ENCODE measurements around the gene CNNM1.

The CNNM1 gene

DNA sequence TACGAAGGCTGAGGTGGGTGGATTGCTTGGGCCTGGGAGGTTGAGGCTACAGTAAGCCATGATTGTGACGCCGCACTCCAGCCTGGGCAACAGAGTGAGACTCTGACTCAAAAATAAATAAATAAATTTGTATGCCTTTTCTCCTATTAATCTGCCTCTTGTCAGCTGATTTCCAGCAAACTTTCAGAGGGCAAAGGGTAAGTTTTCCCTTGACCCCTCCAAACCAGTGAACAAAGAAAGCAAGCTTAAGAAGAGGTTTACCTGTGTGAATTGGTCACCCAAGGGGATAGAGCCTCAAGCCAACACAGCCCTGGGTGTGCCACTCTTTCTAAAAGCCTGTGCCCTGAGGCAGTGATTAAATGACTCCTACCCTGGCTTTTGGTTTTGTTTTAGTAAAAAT is 70.5 kb downstream of the CNNM1 start:
- no peak overlapping the region for H4K8ac ChIP-seq (ENCODE audit: low read length)
- H2BK5ac ChIP-seq (ENCODE audit: low read depth, low read length, poor library complexity, severe bottlenecking): no peak overlapping the region
- H3K4me3 ChIP-seq (ENCODE audit: insufficient read depth in 1 of 2, low read depth in 1 of 2, low read length in 2 of 2): no peak overlapping the region
- 100% methylated on average over 1 of the region's 3 CpGs for WGBS
- DNase-seq: no peak
- H3K14ac ChIP-seq (ENCODE audit: low read length in 2 of 2): no peak overlapping the region
- H2BK120ac ChIP-seq (ENCODE audit: low read depth, low read length): no peak overlapping the region
- no peak overlapping the region for H3K27ac ChIP-seq (ENCODE audit: low read length, poor library complexity, severe bottlenecking)
- no peak overlapping the region for H3K4me2 ChIP-seq (ENCODE audit: low read length, poor library complexity, severe bottlenecking)
- H3K4ac ChIP-seq (ENCODE audit: low read depth in 1 of 2, low read length in 2 of 2): no peak overlapping the region
- no peak overlapping the region for H2BK15ac ChIP-seq (ENCODE audit: low read depth, poor library complexity, severe bottlenecking)
- H3K23ac ChIP-seq (ENCODE audit: low read length in 2 of 2): no peak overlapping the region
- H4K91ac ChIP-seq (ENCODE audit: low read length): no peak overlapping the region
- peaks cover 16% of the 10 kb centered on the region for H3K79me1 ChIP-seq (replicated peaks; ENCODE audit: low read length, poor library complexity, severe bottlenecking)
- peak overlapping the region in 1 of 2 experiments; percentile 9 for H2BK12ac ChIP-seq (ENCODE audit: low read length in 2 of 2)
- peaks cover 39 to 51% of the 10 kb centered on the region in 2 experiments for H3K36me3 ChIP-seq (ENCODE audit: control insufficient read depth in 1 of 2, insufficient read depth in 2 of 2, low read depth in 1 of 2, low read length in 2 of 2)
- no peak overlapping the region for H2AK5ac ChIP-seq (ENCODE audit: low read length, severe bottlenecking)
- no peaks in the 10 kb centered on the region for H3K27me3 ChIP-seq (ENCODE audit: control insufficient read depth in 1 of 2, insufficient read depth in 1 of 2, low read length in 2 of 2)
- H3K9me3 ChIP-seq (ENCODE audit: control insufficient read depth, low read length): no peaks in the 10 kb centered on the region
- H3K4me1 ChIP-seq (ENCODE audit: control insufficient read depth, insufficient read depth, low read depth, low read length): peaks cover 6% of the 10 kb centered on the region
- H3K9ac ChIP-seq (ENCODE audit: low read length): no peak overlapping the region
- no peak overlapping the region for H3K18ac ChIP-seq (ENCODE audit: low read depth in 1 of 2, low read length in 2 of 2)
- no peak overlapping the region for H2AFZ ChIP-seq (ENCODE audit: low read depth, low read length)

DNA sequence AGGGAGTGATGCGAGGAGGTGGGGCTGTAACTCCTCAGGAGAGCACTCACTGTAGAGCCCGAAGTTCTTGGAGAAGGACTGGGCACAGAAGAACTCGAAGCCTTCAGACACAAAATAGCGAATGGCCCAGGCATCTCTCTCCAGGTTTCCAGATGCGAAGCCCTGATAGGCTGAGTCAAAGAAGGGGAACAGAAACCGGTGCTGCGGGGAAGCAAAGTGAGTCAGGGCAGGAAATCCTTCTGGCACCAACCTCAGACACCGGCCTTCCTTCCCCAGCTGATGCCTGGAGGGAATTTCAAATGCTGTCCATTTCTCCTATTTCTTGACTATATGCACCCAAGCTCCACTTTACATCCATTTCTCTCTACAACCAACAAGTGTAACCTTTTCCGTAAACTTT is 74.5 kb downstream of the CNNM1 start:
- Histone ChIP-seq H2AK5ac (ENCODE audit: low read length, severe bottlenecking) (no peak overlapping the region), H2BK120ac (ENCODE audit: low read depth, low read length) (no peak overlapping the region), H3K27me3 (ENCODE audit: control insufficient read depth in 1 of 2, insufficient read depth in 1 of 2, low read length in 2 of 2) (no peaks in the 10 kb centered on the region), H3K27ac (ENCODE audit: low read length, poor library complexity, severe bottlenecking) (no peak overlapping the region), H3K36me3 (ENCODE audit: control insufficient read depth in 1 of 2, insufficient read depth in 2 of 2, low read depth in 1 of 2, low read length in 2 of 2) (peaks cover 44 to 52% of the 10 kb centered on the region in 2 experiments), H3K14ac (ENCODE audit: low read length in 2 of 2) (no peak overlapping the region), H3K79me1 (replicated peaks; ENCODE audit: low read length, poor library complexity, severe bottlenecking) (peaks cover 25% of the 10 kb centered on the region), H3K4me3 (ENCODE audit: insufficient read depth in 1 of 2, low read depth in 1 of 2, low read length in 2 of 2) (no peak overlapping the region), H4K91ac (ENCODE audit: low read length) (no peak overlapping the region), H3K23ac (ENCODE audit: low read length in 2 of 2) (no peak overlapping the region), H2BK5ac (ENCODE audit: low read depth, low read length, poor library complexity, severe bottlenecking) (no peak overlapping the region), H3K9me3 (ENCODE audit: control insufficient read depth, low read length) (no peaks in the 10 kb centered on the region), H3K18ac (ENCODE audit: low read depth in 1 of 2, low read length in 2 of 2) (no peak overlapping the region), H3K4ac (ENCODE audit: low read depth in 1 of 2, low read length in 2 of 2) (no peak overlapping the region), H2BK12ac (ENCODE audit: low read length in 2 of 2) (no peak overlapping the region), H3K4me2 (ENCODE audit: low read length, poor library complexity, severe bottlenecking) (no peak overlapping the region), H3K4me1 (ENCODE audit: control insufficient read depth, insufficient read depth, low read depth, low read length) (peaks cover 3% of the 10 kb centered on the region), H2BK15ac (ENCODE audit: low read depth, poor library complexity, severe bottlenecking) (no peak overlapping the region), H4K8ac (ENCODE audit: low read length) (no peak overlapping the region), H3K9ac (ENCODE audit: low read length) (no peak overlapping the region), H2AFZ (ENCODE audit: low read depth, low read length) (no peak overlapping the region)
- 92% methylated on average over 9 of the region's 9 CpGs for WGBS
- no peak for DNase-seq

DNA sequence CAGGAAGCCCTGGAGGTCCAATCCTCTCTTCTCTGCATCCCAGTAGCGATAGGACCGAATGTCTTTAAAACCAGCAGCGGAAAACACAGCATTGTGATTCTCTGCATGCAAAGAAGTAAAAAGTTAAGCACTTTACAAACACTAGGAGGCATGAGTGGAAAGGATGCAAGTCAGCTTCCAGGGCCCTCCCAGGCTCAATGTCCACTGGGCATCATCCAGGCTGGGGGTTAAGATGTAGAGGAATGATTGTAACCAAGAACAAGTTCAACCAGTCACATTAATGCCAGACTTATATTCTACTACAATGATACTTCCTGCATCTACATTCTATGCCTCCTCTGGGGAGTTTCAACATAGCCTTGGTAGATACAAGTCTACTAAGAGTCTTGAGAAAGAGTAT is 77.0 kb downstream of the CNNM1 start:
- DNase-seq: no peak
- Histone ChIP-seq H2AFZ (ENCODE audit: low read depth, low read length) (no peak overlapping the region), H2BK15ac (ENCODE audit: low read depth, poor library complexity, severe bottlenecking) (no peak overlapping the region), H3K79me1 (replicated peaks; ENCODE audit: low read length, poor library complexity, severe bottlenecking) (peaks cover 27% of the 10 kb centered on the region), H4K8ac (ENCODE audit: low read length) (no peak overlapping the region), H3K36me3 (ENCODE audit: control insufficient read depth in 1 of 2, insufficient read depth in 2 of 2, low read depth in 1 of 2, low read length in 2 of 2) (peaks cover 37 to 45% of the 10 kb centered on the region in 2 experiments), H3K18ac (ENCODE audit: low read depth in 1 of 2, low read length in 2 of 2) (no peak overlapping the region), H3K27me3 (ENCODE audit: control insufficient read depth in 1 of 2, insufficient read depth in 1 of 2, low read length in 2 of 2) (no peaks in the 10 kb centered on the region), H3K14ac (ENCODE audit: low read length in 2 of 2) (no peak overlapping the region), H3K27ac (ENCODE audit: low read length, poor library complexity, severe bottlenecking) (no peak overlapping the region), H3K23ac (ENCODE audit: low read length in 2 of 2) (no peak overlapping the region), H2AK5ac (ENCODE audit: low read length, severe bottlenecking) (no peak overlapping the region), H3K9ac (ENCODE audit: low read length) (no peak overlapping the region), H4K91ac (ENCODE audit: low read length) (no peak overlapping the region), H2BK12ac (ENCODE audit: low read length in 2 of 2) (no peak overlapping the region), H3K4ac (ENCODE audit: low read depth in 1 of 2, low read length in 2 of 2) (no peak overlapping the region), H2BK120ac (ENCODE audit: low read depth, low read length) (no peak overlapping the region), H3K9me3 (ENCODE audit: control insufficient read depth, low read length) (no peaks in the 10 kb centered on the region), H3K4me3 (ENCODE audit: insufficient read depth in 1 of 2, low read depth in 1 of 2, low read length in 2 of 2) (no peak overlapping the region), H2BK5ac (ENCODE audit: low read depth, low read length, poor library complexity, severe bottlenecking) (no peak overlapping the region), H3K4me1 (ENCODE audit: control insufficient read depth, insufficient read depth, low read depth, low read length) (peaks cover 3% of the 10 kb centered on the region), H3K4me2 (ENCODE audit: low read length, poor library complexity, severe bottlenecking) (no peak overlapping the region)
- 100% methylated on average over 3 of the region's 3 CpGs for WGBS

DNA sequence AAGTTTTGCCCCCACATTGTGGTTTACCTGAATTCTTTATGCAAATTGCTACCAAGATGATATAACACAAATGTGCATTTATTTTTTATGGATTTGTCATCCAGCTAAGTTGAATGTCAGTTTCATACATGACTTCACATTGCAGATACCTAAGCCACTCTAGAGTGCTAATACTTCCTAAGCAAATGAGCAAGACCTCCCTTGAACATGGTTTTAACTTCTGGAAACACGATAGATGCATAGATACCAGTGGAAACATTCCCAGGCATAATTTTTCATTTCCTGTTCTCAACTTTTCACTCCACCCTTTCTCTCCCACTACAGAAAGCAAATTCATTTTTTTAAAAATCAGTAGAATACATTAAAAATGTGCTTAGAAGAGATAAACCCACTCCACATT is 81.0 kb downstream of the CNNM1 start:
- H2AK5ac ChIP-seq (ENCODE audit: low read length, severe bottlenecking): no peak overlapping the region
- no peak overlapping the region for H4K8ac ChIP-seq (ENCODE audit: low read length)
- 91% methylated on average over 1 of the region's 1 CpG for WGBS
- H3K36me3 ChIP-seq (ENCODE audit: control insufficient read depth in 1 of 2, insufficient read depth in 2 of 2, low read depth in 1 of 2, low read length in 2 of 2): peaks cover 11 to 15% of the 10 kb centered on the region in 2 experiments
- H3K9me3 ChIP-seq (ENCODE audit: control insufficient read depth, low read length): no peaks in the 10 kb centered on the region
- no peak overlapping the region for H2AFZ ChIP-seq (ENCODE audit: low read depth, low read length)
- no peaks in the 10 kb centered on the region for H3K4me1 ChIP-seq (ENCODE audit: control insufficient read depth, insufficient read depth, low read depth, low read length)
- H3K4ac ChIP-seq (ENCODE audit: low read depth in 1 of 2, low read length in 2 of 2): no peak overlapping the region
- H3K4me3 ChIP-seq (ENCODE audit: insufficient read depth in 1 of 2, low read depth in 1 of 2, low read length in 2 of 2): no peak overlapping the region
- H3K79me1 ChIP-seq (replicated peaks; ENCODE audit: low read length, poor library complexity, severe bottlenecking): peaks cover 24% of the 10 kb centered on the region
- no peak for DNase-seq
- no peak overlapping the region for H2BK12ac ChIP-seq (ENCODE audit: low read length in 2 of 2)
- no peaks in the 10 kb centered on the region for H3K27me3 ChIP-seq (ENCODE audit: control insufficient read depth in 1 of 2, insufficient read depth in 1 of 2, low read length in 2 of 2)
- no peak overlapping the region for H3K18ac ChIP-seq (ENCODE audit: low read depth in 1 of 2, low read length in 2 of 2)
- no peak overlapping the region for H2BK5ac ChIP-seq (ENCODE audit: low read depth, low read length, poor library complexity, severe bottlenecking)
- no peak overlapping the region for H3K27ac ChIP-seq (ENCODE audit: low read length, poor library complexity, severe bottlenecking)
- no peak overlapping the region for H4K91ac ChIP-seq (ENCODE audit: low read length)
- no peak overlapping the region for H2BK15ac ChIP-seq (ENCODE audit: low read depth, poor library complexity, severe bottlenecking)
- H3K4me2 ChIP-seq (ENCODE audit: low read length, poor library complexity, severe bottlenecking): no peak overlapping the region
- H3K23ac ChIP-seq (ENCODE audit: low read length in 2 of 2): no peak overlapping the region
- no peak overlapping the region for H2BK120ac ChIP-seq (ENCODE audit: low read depth, low read length)
- H3K9ac ChIP-seq (ENCODE audit: low read length): no peak overlapping the region
- no peak overlapping the region for H3K14ac ChIP-seq (ENCODE audit: low read length in 2 of 2)
